ENCODE data around the gene GSTT4.
"Not testable (repeated sequence)": the region's sequence is repeated elsewhere in the genome, so short reads cannot be mapped to it uniquely, and the experiment has no call there.

The GSTT4 gene

DNA sequence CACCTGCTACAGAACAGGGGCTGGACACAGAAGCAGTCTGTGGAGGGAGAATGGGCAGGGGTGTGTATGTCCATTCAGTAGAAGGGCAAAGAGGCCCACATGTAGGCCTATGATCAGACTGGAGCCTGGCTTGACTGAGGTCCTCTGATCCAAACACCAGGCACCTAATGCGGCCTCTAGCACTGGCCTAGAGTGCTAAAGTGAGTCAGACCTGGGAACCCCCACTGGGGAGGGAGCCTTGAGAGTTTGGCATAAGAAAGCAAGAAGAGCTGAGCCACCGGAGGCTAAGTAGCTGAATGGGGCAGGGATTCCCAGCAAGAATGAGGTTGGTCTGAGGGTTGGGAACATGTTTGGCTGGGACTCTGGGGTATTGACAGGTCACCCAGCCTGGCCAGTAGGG, 53.9 kb downstream of the GSTT4 start:
- not testable (repeated sequence) for DNase-seq

DNA sequence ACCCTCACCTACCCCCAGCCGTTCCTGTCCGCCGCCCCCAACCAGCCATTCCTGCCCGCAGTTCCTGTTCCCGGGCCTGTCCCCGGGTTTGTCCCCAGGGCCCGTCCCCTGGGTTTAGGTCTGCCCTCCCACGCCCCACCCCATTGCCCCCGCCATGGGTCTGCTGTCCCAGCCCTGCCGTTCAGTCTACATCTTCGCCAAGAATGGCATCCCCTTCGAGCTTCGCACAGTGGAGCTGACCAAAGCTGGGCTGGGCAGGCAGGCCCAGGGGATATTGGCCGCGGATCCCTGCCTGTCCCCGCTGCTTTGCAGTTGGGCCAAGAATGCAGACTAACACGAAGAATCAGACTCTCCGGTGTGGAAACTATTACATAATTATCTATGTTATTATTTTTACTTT, 55.5 kb downstream of the GSTT4 start:
- DNase-seq = not testable (repeated sequence)

Data from NCI-H446 treated with DMSO at 0.1 percent for 48 hours (cell line).